Activated naive CD4-positive, alpha-beta T cell treated with anti-CD3 and anti-CD28 coated beads, Interleukin-2, amount 50 U/mL, for 16 hours (primary cell): ENCODE results near the gene MRPL21.
"Not testable (repeated sequence)": the region's sequence is repeated elsewhere in the genome, so short reads cannot be mapped to it uniquely, and the experiment has no call there.

Experiments
- DNase-seq: peaks from one replicate; pipeline ENCODE4 v3.0.0-alpha.2; 2020

Gene MRPL21

GRCh38 chr11:68905421-68906360, 2.1 kb upstream of the MRPL21 start:
- no peak for DNase-seq

- DNase-seq, result peak; percentile 27
These were observed 716 bp upstream of the MRPL21 start for GRCh38 chr11:68904248-68904847.

GRCh38 chr11:68900835-68901381, 2.7 kb downstream of the MRPL21 start:
- DNase-seq, result no peak

- no peak for DNase-seq
These were observed 6.2 kb downstream of the MRPL21 start for GRCh38 chr11:68897441-68897840.

GRCh38 chr11:68896171-68896959, 7.3 kb downstream of the MRPL21 start:
- DNase-seq, result no peak

- DNase-seq, result no peak
These were observed 10.3 kb downstream of the MRPL21 start for GRCh38 chr11:68893282-68893681.

- DNase-seq, result no peak
These were observed 11.1 kb downstream of the MRPL21 start for GRCh38 chr11:68892576-68892975.

GRCh38 chr11:68891351-68891948, 12.2 kb downstream of the MRPL21 start:
- DNase-seq, result no peak

GRCh38 chr11:68890490-68891231, 13.0 kb downstream of the MRPL21 start:
- no peak for DNase-seq

GRCh38 chr11:68889948-68890446, 13.6 kb downstream of the MRPL21 start:
- DNase-seq, result no peak

- DNase-seq, result not testable (repeated sequence)
These were observed 18.8 kb downstream of the MRPL21 start for GRCh38 chr11:68884827-68885226.

- DNase-seq, result no peak
These were observed 21.2 kb downstream of the MRPL21 start for GRCh38 chr11:68882391-68882790.

GRCh38 chr11:68881320-68881719, 22.3 kb downstream of the MRPL21 start:
- no peak for DNase-seq

- DNase-seq, result no peak
These were observed 22.8 kb downstream of the MRPL21 start for GRCh38 chr11:68880851-68881250.

GRCh38 chr11:68878022-68878421, 25.6 kb downstream of the MRPL21 start:
- no peak for DNase-seq

- no peak for DNase-seq
These were observed 31.2 kb downstream of the MRPL21 start for GRCh38 chr11:68872216-68873003.

GRCh38 chr11:68870470-68870869, 33.2 kb downstream of the MRPL21 start:
- DNase-seq, result no peak

- no peak for DNase-seq
These were observed 35.3 kb downstream of the MRPL21 start for GRCh38 chr11:68868221-68868835.

GRCh38 chr11:68867066-68867465, 36.6 kb downstream of the MRPL21 start:
- no peak for DNase-seq

GRCh38 chr11:68865241-68865640, 38.4 kb downstream of the MRPL21 start:
- no peak for DNase-seq
